ENCODE data around the gene CFAP74.

DNA sequence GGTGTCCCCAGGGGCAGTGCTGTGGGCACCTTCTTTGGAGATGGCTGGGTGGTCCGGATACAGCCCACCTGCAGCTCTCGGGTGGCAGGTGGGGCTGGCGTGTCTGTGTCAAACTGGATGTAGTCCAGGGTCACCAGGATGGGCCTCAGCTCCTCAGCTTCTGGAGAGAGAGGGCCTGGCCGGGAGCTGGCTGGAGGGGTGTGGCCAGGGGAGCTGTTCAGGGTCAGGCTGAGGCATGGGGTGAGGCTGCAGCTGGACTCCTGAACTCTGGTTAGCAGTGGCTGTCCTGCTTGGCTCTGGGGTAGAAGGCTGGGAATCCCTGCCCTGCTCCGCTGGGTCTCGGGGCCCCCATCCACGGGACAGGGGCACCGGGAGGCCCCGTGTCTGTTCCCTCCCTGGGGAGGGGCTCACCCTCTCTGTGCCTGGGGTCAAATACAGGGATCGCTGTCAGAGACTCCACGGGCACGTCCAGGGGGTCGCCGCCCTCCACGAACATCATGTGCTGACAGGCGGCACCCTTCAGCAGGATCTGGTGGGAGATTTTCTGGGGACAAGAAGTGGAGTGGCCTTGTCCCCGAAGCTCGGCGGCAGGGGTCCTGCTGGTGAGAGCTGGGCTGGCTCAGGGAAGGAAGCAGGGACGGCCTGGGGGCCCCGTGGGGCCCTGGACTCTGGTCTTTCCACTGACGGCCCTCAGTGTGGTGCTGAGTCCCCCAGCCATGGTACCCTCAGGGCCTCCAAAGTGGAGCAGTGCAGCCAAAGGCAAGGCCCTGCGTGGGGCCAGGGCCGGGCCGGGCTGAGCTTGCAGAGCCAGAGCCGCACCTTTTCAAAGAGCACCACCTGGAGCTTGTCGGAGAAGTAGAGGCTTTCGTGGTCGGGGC lies 80.4 kb downstream of the CFAP74 start:
- TF ChIP-seq CTCF (conservative IDR thresholded peaks at IDR 0.05; ENCODE audit: low read length) (no peak), EZH2phosphoT487 (IDR thresholded peaks at IDR 0.05; ENCODE audit: borderline replicate concordance) (no peak)
